GM19395 (cell line): ENCODE data around the gene ACTL10.

Source experiments
- ATAC-seq: cut with Tn5 transposase; IDR thresholded peaks from one replicate; pipeline ENCODE4 v1.9.1; 2021; ENCODE audit warnings: mild to moderate bottlenecking, moderate library complexity; ENCODE audit not compliant: unreplicated experiment

The ACTL10 gene

GRCh38 chr20:33648396-33649004 is 18.2 kb upstream of the ACTL10 start:
- no peak for ATAC-seq

- ATAC-seq, result no peak
Observed at GRCh38 chr20:33649201-33649681, 17.5 kb upstream of the ACTL10 start.

- ATAC-seq, result no peak
Observed at GRCh38 chr20:33650111-33650752, 16.5 kb upstream of the ACTL10 start.

- no peak for ATAC-seq
Observed at GRCh38 chr20:33650753-33651561, 15.8 kb upstream of the ACTL10 start.

GRCh38 chr20:33651562-33652048 is 15.1 kb upstream of the ACTL10 start:
- no peak for ATAC-seq

- no peak for ATAC-seq
Observed at GRCh38 chr20:33653218-33653899, 13.4 kb upstream of the ACTL10 start.

- no peak for ATAC-seq
Observed at GRCh38 chr20:33653900-33654596, 12.7 kb upstream of the ACTL10 start.

GRCh38 chr20:33654680-33655161 is 12.0 kb upstream of the ACTL10 start:
- ATAC-seq, result no peak

- ATAC-seq, result no peak
Observed at GRCh38 chr20:33655164-33655563, 11.6 kb upstream of the ACTL10 start.

GRCh38 chr20:33656010-33656782 is 10.5 kb upstream of the ACTL10 start:
- no peak for ATAC-seq

GRCh38 chr20:33656783-33657703 is 9.7 kb upstream of the ACTL10 start:
- no peak for ATAC-seq

- no peak for ATAC-seq
Observed at GRCh38 chr20:33657704-33658095, 9.0 kb upstream of the ACTL10 start.

GRCh38 chr20:33658510-33658909 is 8.2 kb upstream of the ACTL10 start:
- no peak for ATAC-seq

- no peak for ATAC-seq
Observed at GRCh38 chr20:33658929-33659328, 7.8 kb upstream of the ACTL10 start.

- no peak for ATAC-seq
Observed at GRCh38 chr20:33659341-33660034, 7.3 kb upstream of the ACTL10 start.

- no peak for ATAC-seq
Observed at GRCh38 chr20:33660035-33660684, 6.6 kb upstream of the ACTL10 start.

- no peak for ATAC-seq
Observed at GRCh38 chr20:33660685-33661058, 6.1 kb upstream of the ACTL10 start.

GRCh38 chr20:33662172-33662571 is 4.6 kb upstream of the ACTL10 start, which contains the start of gene C20orf144:
C20orf144 (plus strand) TSS chr20:33662327; CDS start chr20:33662346, 19 bp downstream.
- ATAC-seq, result no peak
